Inferior parietal cortex (tissue), 1 donor: ENCODE results near the gene FRMD3.

ENCODE experiments used
- DNase-seq: peaks from one replicate; pipeline ENCODE4 v3.0.0-alpha.2; 2016; ENCODE audit errors: extremely low spot score

FRMD3 gene

GRCh38 chr9:83336706-83337105 is 201.5 kb downstream of the FRMD3 start:
- no peak for DNase-seq

- peak; percentile 85 for DNase-seq
These were observed 203.9 kb downstream of the FRMD3 start for GRCh38 chr9:83334320-83334719.

- no peak for DNase-seq
These were observed 207.7 kb downstream of the FRMD3 start for GRCh38 chr9:83330207-83331196.

GRCh38 chr9:83327750-83328622 is 210.2 kb downstream of the FRMD3 start:
- DNase-seq, result no peak

GRCh38 chr9:83327323-83327722 is 210.9 kb downstream of the FRMD3 start:
- no peak for DNase-seq

- no peak for DNase-seq
These were observed 215.1 kb downstream of the FRMD3 start for GRCh38 chr9:83323148-83323547.

GRCh38 chr9:83322438-83322837 is 215.8 kb downstream of the FRMD3 start:
- no peak for DNase-seq

GRCh38 chr9:83317244-83317643 is 221.0 kb downstream of the FRMD3 start:
- no peak for DNase-seq

- no peak for DNase-seq
These were observed 222.6 kb downstream of the FRMD3 start for GRCh38 chr9:83315649-83316048.

- no peak for DNase-seq
These were observed 224.4 kb downstream of the FRMD3 start for GRCh38 chr9:83313781-83314180.

GRCh38 chr9:83312537-83312936 is 225.7 kb downstream of the FRMD3 start:
- DNase-seq, result no peak

- no peak for DNase-seq
These were observed 231.0 kb downstream of the FRMD3 start for GRCh38 chr9:83307066-83307724.

GRCh38 chr9:83304686-83305085 is 233.5 kb downstream of the FRMD3 start:
- peak; percentile 66 for DNase-seq

GRCh38 chr9:83299571-83299970 is 238.6 kb downstream of the FRMD3 start:
- DNase-seq, result no peak

GRCh38 chr9:83299094-83299493 is 239.1 kb downstream of the FRMD3 start:
- DNase-seq, result no peak

- DNase-seq, result no peak
These were observed 242.1 kb downstream of the FRMD3 start for GRCh38 chr9:83296123-83296522.

GRCh38 chr9:83294816-83295215 is 243.4 kb downstream of the FRMD3 start:
- DNase-seq, result no peak

- no peak for DNase-seq
These were observed 247.0 kb downstream of the FRMD3 start for GRCh38 chr9:83291196-83291595.

GRCh38 chr9:83290692-83291091 is 247.5 kb downstream of the FRMD3 start:
- DNase-seq, result no peak

- DNase-seq, result no peak
These were observed 251.2 kb downstream of the FRMD3 start for GRCh38 chr9:83287021-83287420.

- no peak for DNase-seq
These were observed 252.6 kb downstream of the FRMD3 start for GRCh38 chr9:83285445-83286225.
